ENCODE measurements around the gene RALBP1.
A peak's percentile ranks its signal among the peaks of the same experiment; 100 is the strongest.
"Not testable (repeated sequence)": the region's sequence is repeated elsewhere in the genome, so short reads cannot be mapped to it uniquely, and the experiment has no call there.

Gene RALBP1

DNA sequence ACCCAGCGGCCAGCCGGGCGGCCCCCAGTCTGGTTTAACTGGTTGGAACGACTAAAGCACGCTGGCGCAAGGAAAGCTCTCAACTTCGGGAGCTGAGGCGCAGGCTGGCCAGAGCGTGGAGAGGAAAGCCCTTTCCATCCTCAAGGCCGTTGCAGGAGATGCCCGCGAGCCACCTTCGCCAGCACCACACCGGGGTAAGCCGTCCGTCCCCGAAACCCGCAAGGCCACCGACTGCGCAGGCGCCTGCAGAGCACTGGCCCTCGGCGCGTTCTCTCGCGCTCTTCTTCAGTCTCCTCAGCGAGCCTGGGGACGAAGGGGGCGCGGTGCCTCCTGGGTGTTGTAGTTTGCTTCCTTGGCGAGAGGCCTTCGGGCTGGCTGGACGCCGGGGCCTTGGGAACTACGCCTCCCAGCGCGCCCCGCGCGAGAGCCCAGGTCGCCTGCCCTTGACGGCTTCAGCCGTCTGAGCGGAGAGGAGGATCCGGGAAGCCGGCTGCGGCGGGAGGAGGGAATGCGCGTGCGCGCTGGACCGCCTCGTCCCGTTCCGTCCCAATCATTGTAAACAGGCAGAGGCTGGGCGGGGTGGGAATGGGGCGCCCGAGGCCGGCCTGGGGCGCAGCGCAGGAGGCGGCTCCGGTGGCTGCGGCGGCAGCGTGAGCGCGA is at the start of gene RALBP1:
Gene RALBP1 (plus strand): TSS at position 531 of the 660 bp plus-strand sequence. CDS start 37,533 bp downstream, outside the sequence.
- peak; percentile 100 for DNase-seq

DNA sequence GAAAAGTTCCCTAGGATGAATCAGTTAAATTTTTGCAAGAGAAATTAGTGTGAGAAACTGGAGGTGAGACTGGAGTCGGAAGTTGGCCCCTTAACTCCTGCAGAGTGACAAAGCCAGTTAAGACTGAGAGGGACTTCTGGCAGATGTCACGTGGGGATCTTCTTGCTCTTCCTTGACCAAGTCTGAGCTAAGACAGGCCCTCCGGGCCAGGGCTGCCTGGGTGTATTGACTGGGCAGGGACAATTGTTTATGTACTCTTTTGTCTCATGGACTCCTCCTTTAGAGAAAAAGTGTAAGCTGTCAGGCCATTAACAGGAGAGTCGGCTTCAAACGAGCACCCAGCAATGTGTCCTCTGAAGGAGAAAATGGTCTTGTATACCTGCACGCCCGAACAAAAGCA is 48.6 kb upstream of the RALBP1 start:
- DNase-seq: no peak

DNA sequence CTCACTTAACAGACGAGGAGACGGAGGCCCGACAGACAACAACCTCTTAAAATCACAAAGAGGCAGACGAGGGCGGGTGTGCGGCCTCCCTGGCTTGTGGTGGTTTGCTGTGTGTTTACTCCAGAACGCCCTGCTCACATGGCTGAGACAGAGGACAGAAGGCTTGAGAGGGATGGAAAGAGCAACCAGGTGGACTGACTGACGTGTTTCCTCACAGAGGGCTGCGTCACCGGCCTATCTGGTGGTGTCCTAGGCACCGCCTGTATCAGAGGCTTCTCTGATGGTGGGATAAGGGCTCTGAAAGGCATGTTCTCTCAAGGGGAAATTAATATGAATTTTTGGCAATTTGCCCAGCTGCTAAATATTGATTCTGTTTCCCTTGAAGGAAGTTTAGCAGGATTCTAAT is 47.0 kb upstream of the RALBP1 start:
- DNase-seq: no peak

DNA sequence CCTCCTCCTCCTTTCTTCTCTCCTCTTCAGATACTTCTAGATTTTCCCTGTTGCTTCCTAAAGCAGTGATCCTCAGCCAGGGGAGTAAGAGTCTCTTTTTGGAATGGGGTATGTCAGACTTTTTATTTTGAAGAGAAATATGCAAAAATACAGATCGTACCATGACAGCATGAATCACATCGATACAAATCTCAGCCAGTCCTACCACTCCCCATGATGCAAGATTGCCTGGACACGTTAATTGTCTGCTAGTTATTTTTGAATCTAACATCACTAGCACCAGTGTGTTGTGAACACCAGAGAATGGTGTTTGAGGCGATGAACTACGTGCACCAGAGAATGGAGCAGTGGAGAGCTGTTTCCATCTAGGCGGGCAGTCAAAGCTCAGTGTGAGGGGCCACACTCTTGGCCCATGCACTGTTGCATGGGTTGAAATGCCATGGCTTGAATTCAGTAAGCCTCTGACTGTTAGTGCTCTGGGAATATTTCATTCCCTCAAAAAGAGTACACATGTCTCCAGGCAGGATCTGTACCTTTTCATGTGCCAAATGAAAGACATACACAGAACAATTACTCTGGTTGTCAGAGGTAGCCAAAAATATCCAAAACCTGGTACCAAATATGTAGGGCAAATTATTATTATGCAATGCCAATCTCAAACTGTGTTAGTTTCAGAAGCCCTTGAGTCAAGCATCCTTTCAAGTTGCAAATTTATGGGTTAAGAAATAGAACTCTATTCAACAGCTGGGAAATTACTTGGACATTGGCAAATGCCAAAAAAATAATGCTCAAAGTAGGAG is 46.3 kb upstream of the RALBP1 start:
- no peak for DNase-seq

DNA sequence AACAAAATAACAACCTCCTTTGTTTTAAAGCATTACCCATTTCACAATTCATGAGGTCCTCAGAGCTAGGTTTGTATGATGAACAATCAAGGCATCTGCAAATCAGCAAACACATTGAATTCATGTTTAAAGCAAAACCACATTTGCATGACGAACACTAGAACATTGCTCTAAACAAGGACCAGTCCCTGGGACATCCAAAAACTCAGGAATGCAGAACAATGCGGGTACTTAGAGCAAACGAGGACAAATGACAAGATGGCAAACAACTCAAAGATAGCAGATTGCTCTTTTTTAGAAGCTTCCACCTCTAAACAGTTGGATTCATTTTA is 45.7 kb upstream of the RALBP1 start:
- no peak for DNase-seq

DNA sequence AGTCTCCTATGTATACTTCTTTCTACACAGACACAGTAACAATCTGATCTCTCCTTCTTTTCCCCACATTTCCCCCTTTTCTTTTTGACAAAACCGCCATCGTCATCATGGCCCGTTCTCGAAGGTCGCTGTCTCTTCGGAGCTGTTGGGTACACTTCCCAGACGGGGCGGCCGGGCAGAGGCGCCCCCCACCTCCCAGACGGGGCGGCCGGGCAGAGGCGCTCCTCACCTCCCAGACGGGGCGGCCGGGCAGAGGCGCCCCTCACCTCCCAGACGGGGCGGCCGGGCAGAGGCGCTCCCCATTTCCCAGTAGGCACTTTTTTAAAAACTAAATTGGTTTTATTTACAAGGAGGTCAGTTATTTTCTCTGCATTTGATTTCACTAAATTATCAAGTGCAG is 45.0 kb upstream of the RALBP1 start:
- DNase-seq: not testable (repeated sequence)

DNA sequence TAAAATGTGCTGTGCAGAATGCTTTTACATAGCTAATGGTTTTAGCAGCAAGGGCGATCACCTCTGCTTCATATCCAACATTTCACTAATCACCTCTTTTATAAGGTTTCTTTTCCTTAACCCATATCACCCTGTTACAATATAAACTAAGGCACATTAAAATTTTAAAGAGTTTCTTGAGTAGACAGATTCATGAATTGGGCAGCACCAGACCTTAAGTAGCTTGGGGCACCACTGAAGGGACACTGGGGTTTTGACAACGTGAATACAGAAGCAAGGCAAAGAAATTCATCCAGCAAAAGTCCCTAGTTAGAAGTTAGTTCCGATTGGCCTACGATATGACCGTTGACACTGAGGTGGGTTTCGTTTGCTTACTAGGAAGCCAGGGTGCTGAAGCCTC is 44.0 kb upstream of the RALBP1 start:
- no peak for DNase-seq

DNA sequence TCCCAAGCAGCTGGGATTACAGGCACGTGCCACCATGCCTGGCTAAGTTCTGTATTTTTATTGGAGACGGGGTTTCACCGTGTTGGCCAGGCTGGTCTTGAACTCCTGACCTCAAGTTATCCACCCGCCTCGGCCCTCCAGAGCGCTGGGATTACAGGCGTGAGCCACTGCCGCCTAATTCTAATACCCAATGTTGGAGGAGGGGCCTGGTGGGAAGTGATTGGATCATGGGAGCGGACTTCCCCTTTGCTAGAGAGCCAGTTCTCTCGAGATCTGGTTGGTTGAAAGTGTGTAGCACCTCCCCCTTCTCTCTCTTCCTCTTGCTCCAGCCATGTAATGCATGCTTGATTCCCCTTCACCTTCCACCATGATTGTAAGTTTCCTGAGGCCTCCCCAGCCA is 42.2 kb upstream of the RALBP1 start:
- DNase-seq: not testable (repeated sequence)

DNA sequence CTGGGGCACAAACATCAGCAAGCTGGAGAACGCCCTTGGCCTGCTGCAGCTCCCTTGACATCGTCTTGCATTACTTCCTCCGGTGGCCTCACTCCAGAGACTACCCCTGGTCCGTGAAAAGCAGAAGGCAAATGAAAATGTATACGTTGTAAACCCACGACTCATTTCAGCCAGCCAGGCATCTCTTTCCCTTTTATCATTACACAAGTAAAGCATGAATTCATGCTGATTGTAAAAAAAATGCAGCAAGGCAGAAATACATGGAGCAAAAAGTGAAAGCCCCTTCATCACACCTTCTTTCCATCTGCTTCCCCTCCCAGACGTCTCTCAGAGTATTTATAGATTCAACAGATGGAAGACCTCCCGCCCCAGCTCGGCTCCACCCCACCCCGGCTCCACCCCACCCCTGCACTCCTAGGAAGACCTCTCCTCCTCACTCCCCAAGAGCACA is 41.6 kb upstream of the RALBP1 start:
- DNase-seq: peak; percentile 78

DNA sequence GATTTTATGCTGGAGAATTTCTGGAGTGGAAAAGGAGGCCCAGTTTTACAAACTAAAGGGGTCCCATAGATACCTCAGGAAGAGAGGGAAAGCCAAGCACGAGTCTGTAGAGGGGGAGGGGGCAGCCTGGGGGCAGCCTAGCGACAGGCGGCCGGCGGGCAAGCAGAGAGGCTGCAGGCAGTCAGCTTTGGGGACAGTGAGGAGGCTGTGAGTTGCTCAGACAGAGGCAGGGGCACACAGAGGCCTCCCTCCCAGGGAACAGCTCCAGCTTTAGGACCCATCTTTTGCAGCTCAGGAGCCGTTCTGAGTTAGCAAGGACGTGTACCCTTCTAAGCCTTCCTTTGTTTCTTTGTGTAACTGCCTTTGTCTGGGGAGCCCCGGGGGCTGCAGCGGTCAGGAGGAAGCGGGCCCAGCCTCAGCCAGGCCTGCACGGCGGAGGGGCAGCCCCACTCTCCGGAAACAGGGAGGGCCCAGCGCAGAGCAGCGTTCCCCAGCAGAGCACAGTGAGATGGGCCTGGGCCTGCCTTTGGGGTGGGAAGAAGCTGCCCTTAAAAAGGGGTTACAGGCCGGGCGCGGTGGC is 41.1 kb upstream of the RALBP1 start:
- peak; percentile 48 for DNase-seq

DNA sequence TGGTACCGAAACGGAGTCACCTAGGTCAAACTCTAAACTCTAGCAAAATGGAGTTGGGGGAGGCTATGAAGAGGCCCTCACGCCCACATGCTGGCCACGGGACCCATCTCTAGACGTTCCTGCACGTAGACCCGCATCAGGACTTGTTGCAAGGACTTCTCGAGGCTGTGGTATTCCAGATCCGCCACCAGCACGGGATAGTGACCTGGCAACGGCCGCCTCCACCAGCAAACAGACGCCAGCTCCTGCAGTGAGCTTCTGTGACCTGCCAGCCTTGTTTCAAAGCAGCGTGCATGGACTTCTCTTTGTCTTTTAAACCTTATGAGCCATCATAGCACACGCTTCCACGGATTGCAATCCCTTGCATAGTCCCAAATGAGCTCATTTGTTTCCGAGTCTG is 40.3 kb upstream of the RALBP1 start:
- no peak for DNase-seq

DNA sequence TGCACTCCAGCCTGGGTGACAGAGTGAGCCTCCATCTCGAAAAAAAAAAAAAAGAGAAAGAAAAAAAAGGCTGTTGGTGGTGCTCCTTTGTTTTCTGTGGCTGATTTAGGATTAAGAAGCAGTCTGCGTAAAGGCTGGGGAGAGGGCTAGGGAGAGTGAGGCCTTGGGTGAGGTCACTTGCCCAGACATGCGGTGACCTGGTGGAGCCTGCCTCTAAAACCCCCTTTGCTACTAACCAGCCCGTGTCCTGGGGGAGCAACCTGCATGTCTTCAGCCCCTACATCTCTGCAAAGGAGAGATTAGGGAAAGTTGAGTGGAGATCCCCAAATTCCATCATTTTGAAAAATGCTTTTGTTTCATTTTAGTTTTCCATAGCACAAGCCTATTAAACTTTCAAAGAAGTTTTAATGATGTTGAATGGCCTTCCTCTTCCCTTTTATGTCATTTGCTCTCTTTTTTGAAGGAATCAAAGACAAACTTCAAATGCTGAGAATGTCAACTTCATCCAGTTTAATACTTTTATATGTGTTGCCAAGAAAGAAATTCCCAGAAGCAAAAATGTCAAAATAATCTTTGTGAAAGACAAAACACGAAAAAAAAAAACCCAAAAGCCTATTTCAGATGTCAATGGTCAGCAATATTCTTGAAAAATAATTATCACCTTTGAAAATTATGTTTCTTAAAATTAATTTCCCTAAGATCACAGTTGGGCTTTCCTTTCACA is 38.9 kb upstream of the RALBP1 start:
- no peak for DNase-seq

DNA sequence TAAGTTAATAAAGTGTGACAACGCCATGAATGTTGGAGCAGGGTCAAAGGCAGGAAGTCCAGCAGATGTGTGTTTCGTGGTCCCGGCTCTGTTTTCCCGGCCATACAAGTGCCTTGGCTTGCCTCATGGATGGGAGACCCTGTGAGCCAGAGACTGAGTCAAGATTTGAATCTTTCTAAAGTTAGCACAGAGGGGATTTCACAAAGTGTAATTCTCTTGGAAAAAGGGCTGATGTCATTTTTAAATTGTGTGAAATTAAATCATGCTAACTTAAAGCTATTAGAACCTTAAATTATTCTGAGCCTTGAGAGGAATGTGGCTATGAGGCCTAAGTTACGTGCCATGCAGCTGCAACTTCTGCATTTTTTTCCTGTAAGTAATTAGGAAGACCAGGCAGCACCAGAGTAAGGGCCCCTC is 38.3 kb upstream of the RALBP1 start:
- peak; percentile 79 for DNase-seq

DNA sequence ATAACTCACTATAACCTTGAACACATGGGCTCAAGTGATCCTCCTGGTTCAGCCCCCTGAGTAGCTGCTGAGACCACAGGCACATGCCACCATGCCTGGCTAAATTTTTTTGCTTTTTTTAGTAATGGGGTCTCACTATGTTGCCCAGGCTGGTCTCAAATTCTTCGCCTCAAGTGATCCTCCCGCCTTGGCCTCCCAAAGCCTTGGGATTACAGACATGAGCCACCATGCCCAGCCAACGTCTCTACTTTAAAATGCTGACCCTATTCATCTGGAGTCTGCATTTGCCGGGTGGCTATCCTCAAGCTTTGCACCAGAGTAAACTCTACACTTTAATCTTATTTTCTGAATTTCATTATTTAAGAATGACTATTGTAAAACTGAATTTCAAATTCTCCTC is 37.6 kb upstream of the RALBP1 start:
- no peak for DNase-seq

DNA sequence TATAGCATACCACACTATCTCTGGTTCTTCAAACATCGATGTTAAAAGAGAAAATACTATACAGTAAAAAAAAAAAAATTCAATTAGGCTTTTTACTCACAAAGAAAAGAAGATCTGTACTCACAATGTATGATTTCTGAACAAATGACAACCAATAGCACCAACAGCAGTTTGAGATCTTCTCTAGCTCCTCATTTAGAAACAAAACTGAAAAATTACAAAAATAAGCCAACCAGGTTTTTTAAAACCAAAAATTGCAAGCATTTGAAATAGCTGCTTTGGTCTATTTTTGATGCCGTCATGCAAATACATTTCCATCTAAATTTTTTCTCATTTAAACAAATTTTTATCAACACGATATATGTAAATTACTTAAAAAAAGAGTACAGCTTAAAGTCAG is 34.3 kb upstream of the RALBP1 start:
- DNase-seq: no peak

DNA sequence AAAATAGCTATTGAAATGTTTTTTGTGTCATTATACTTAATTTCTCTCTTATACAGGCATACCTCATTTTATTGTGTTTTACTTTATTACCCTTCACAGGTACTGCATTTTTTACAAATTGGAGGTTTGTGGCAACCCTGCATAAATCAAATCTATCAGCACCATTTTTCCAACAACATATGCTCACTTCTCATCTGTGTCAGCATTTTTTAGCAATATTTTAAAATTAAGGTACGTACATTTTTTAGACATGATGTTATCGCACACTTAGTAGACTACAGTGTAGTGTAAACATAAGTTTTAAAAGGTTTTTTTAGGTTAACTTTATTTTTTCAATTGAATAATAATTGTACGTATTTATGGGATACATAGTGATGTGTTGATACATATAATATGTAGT is 30.8 kb upstream of the RALBP1 start:
- no peak for DNase-seq

DNA sequence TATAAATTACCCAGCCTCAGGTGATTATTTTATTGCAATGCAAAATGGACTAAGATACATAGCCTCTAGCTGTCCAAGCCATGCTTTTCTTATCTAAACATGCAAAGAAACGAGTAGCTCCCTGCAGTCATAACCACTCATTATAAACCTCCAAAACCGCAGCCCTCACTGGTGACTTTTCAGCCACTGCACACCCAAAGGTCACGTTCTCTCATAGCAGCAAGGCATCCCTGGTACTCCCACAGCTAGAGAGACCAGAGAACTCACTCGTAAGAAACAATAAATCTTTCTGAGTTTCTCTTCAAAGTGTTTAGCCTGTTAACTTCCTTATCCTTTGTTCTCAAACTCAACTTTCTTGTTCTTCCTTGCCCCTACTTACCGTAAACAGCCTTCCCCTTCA is 28.5 kb upstream of the RALBP1 start:
- DNase-seq: no peak

DNA sequence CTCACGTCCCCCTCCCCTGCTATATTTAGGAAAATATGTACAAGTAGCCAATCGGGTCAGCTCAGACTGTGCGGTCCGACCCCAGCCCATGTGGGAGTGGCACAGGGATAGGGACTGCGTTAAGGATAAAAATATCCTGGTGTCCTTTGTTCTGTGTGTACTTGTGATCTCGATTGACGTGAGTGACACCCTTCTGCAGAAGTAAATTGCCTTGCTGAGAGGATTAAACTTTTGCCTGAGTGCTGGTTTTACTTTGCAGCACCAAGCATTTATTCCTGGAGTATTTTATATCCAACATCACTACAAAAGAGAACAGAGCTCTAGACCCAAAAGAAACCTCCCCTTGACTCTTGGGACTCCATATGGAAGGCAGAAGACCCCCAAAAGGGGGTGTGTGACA is 28.0 kb upstream of the RALBP1 start:
- no peak for DNase-seq

DNA sequence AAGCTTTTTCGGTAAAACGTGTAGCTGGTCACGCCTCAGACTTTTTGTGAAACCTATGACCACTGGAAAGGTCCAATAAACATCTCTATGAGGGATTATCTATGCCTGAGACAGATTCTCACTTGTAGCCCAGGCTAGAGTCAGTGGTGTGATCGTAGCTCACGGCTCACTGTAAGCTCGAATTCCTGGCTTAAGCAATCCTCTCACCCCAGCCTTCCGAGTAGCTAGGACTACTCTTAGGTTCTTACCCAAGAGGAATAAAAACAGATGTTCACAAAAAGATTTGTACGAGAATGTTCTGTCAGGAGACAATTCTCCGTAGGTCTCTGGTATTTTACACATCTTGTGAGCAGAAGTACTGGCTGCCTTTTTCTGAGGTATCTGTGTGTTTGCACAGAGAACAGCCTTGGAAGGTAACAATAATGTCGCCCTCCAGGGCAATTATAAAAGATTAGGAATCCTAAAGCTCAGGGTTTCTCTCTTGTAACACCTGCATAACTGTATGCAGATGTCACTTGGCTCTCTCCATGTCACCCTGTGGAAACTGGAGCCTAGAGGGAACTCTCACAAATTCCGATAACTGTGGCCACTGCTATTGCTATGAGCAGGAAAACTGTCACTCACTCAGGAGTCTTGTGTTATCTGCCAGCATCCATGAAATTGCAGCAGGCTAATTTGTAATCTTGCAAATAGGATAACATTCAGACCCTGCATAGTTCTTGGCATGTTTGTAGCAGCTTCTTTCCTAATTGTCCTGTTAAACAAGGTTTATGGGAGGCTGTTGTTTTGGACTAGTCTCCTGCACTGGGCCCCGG is 25.5 kb upstream of the RALBP1 start:
- DNase-seq: no peak

DNA sequence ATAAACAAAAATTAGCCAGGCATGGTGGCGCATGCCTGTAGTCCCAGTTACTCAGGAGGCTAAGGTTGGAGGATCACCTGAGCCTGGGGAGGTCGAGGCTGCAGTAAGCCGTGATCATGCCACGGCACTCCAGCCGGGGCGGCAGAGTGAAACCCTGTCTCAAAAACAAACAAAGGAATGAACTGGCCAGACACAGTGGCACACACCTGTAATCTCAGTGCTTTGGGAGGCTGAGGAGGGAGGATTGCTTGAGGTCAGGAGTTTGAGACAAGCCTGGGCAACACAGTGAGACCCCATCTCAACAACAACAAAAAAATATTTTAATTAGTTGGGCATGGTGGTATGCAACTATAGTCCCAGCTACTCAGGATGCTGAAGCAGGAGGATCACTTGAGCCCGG is 24.4 kb upstream of the RALBP1 start:
- DNase-seq: not testable (repeated sequence)

DNA sequence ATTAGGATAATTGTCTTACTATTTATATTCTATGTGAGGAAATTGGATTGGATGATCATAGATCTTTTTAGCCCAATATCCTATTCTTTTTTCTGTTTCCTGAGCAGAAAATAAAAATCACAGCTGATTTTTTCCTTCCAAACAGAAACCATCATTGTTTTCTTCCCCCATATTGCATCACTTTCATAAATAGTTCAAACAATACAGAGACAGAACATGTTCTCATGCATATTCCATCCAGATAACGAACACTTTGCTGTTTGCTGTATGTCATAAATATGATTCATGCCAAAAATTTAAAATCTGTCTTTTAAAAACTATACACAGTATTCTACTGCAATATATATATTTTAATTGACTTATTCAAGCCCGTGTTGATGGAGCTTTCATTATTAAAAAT is 22.0 kb upstream of the RALBP1 start:
- DNase-seq: no peak

DNA sequence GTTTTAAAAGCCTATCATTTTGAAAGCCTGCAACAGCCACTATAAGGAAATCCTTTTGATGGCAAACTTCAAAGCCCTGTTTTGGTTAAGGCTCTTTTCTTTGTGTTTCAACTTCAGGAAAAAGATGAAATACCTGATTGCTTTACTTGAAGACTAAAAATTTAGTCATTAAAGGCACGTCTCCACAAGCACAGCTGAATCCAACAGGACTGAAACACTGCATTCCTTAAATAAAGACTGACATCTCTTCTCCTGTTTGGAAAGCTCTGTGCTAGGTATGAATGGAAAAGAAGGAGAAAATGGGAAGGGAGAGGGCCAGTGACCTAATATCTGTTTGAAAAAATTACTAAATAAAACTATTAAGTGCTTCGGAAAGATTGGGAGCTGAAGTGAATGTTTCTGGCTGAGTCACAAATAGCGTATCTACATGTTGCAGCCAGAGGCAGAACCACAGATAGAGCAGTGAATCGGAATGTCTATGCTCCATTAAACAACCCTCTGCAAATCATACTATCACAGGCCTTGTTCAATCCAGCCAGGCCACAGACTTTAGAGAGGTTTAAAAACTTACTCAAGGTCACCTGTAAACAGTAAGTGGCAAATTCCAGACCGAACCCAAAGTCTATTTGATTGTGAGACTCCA is 21.1 kb upstream of the RALBP1 start:
- DNase-seq: no peak
